PC-3 (cell line): Measurements from ENCODE around the gene KCNB1.

ENCODE experiments used
- CTCF ChIP-seq: fragments of 300-600 bp; sonication (generic); conservative IDR thresholded peaks from 2 replicates; pipeline ENCODE4 v1.5.1; 2017; ENCODE audit warnings: antibody characterized with exemption, low read depth, mild to moderate bottlenecking, low read length
- EZH2 ChIP-seq: fragments of 300-600 bp; sonication (generic); IDR thresholded peaks from one replicate; pipeline ENCODE4 v1.6.1; 2017; ENCODE audit warnings: antibody characterized with exemption, mild to moderate bottlenecking, low read length; ENCODE audit not compliant: unreplicated experiment
- EZH2phosphoT487 ChIP-seq: fragments of 300-600 bp; sonication (generic); IDR thresholded peaks from 2 replicates; pipeline ENCODE4 v1.6.1; 2018; ENCODE audit warnings: mild to moderate bottlenecking, antibody characterized with exemption, low read length, borderline replicate concordance

GRCh38 chr20:49483696-49484123 is 1.2 kb upstream of the KCNB1 start:
- TF ChIP-seq CTCF (no peak), EZH2 (no peak), EZH2phosphoT487 (no peak)
